K562 (cell line): ENCODE data around the gene MBOAT1. TPM values are rescaled to one million over a fixed set of nuclear protein-coding genes. Genes with fewer than 3 reads are reported as not detected.

Experiments used
- BCL6 ChIP-seq: fragments of 250-450 bp; sonication (Bioruptor Pico); IDR thresholded peaks from 2 replicates; pipeline ENCODE4 v1.4.0; 2020
- BRF1 ChIP-seq: IDR thresholded peaks from 3 replicates; pipeline ENCODE4 v1.6.1; 2011; ENCODE audit warnings: borderline replicate concordance, mild to moderate bottlenecking; ENCODE audit not compliant: insufficient read length; ENCODE audit errors: extremely low read depth
- CSDE1 ChIP-seq, 2 experiments: fragments of 450-650 bp; IDR thresholded peaks; 2 replicates each; pipeline ENCODE4 v1.6.1; 2016; ENCODE audit warnings: mild to moderate bottlenecking in 1 of 2
- JUND ChIP-seq, 2 experiments: IDR thresholded peaks; 2 replicates in 1 of 2; 3 replicates in 1 of 2; pipeline ENCODE4 v1.6.1; 2011; ENCODE audit warnings: borderline replicate concordance in 2 of 2, low read depth in 2 of 2, low read length in 2 of 2, improper control_type of control experiment in 1 of 2, missing biosample characterization in 1 of 2, missing genetic modification characterization in 1 of 2, missing genetic modification reagents in 1 of 2
- MAFG ChIP-seq: fragments of 450-650 bp; conservative IDR thresholded peaks from 2 replicates; pipeline ENCODE4 v1.6.1; 2016; ENCODE audit warnings: missing genetic modification characterization, missing compliant biosample characterization
- MGA ChIP-seq: fragments of 450-650 bp; IDR thresholded peaks from 2 replicates; pipeline ENCODE4 v1.6.1; 2016; ENCODE audit warnings: mild to moderate bottlenecking, moderate library complexity
- MIER1 ChIP-seq: fragments of 450-650 bp; IDR thresholded peaks from 2 replicates; pipeline ENCODE4 v1.6.1; 2016; ENCODE audit warnings: antibody characterized with exemption, mild to moderate bottlenecking, low read depth
- RAD51 ChIP-seq: fragments of 450-650 bp; IDR thresholded peaks from 2 replicates; pipeline ENCODE4 v1.7.1; 2016; ENCODE audit warnings: low read depth, mild to moderate bottlenecking, borderline replicate concordance
- SMAD1 ChIP-seq: fragments of 150-350 bp; IDR thresholded peaks from 2 replicates; pipeline ENCODE4 v1.6.1; 2014; ENCODE audit warnings: low read length, low read depth; ENCODE audit not compliant: partially characterized antibody
- ZNF408 ChIP-seq: fragments of 250-450 bp; sonication (Bioruptor Pico); IDR thresholded peaks from 2 replicates; pipeline ENCODE4 v1.4.0; 2020; ENCODE audit warnings: low read depth, mild to moderate bottlenecking, moderate library complexity
- polyA plus RNA-seq, 8 experiments: library from polyadenylated mRNA; depleted of rRNA in 4 of 8; stranded (reverse) in 5 of 8; unstranded in 3 of 8; fragments of >200 nt; fragmentation: Nextera tagmentation in 2 of 8; fragmentation: Illumina TruSeq in 1 of 8; extraction: Ambion mirVana in 2 of 8; extraction: Trizol in 1 of 8; gene quantifications; 2 replicates each; pipeline versions ENCODE4 v1.2.1 to v1.2.3, GENCODE V29; 2011 to 2014; ENCODE audit warnings: inconsistent platforms in 1 of 8, missing spikeins in 1 of 8
- total RNA-seq, 7 experiments: library from RNA; depleted of rRNA in 6 of 7; stranded (reverse); fragments of >200 nt in 6 of 7; fragmentation: Illumina TruSeq in 2 of 7; extraction: Trizol in 2 of 7; gene quantifications; 2 replicates each; pipeline versions ENCODE4 v1.2.1 to v1.2.3, GENCODE V29; 2011 to 2021; ENCODE audit warnings: low replicate concordance in 1 of 7
- TF ChIP-seq, protein P1 (sequence below), 2 experiments: fragments of 450-650 bp in 1 of 2; IDR thresholded peaks; 2 replicates each; pipeline ENCODE4 v1.6.1; 2011 to 2017; ENCODE audit warnings: low read depth in 2 of 2, antibody characterized with exemption in 1 of 2, borderline replicate concordance in 1 of 2, low read length in 1 of 2, mild to moderate bottlenecking in 1 of 2, mixed read lengths in 1 of 2; ENCODE audit not compliant: control insufficient read depth in 1 of 2

The MBOAT1 gene
- total and polyA plus RNA-seq, 9 of the 15 experiments (the other 6 are each of a cell fraction or from before 2014, with no cell fraction given), result 0.13 to 16.5 (median 10.3) TPM

GRCh38 chr6:20203561-20204511 lies 8.4 kb downstream of the MBOAT1 start (continued):
- peak; percentile 69 for TF ChIP-seq MGA
- no peak for TF ChIP-seq ZNF408 (CRISPR knock-in tag)
- TF ChIP-seq BRF1, result no peak
- TF ChIP-seq JUND (IDR thresholded peaks at IDR 0.05; ENCODE audit: borderline replicate concordance, low read depth, low read length), result no peak
- TF ChIP-seq JUND (tag; IDR thresholded peaks at IDR 0.05; ENCODE audit: borderline replicate concordance, low read depth, low read length), result no peak; the same call in 2 of the 3 replicates
- TF ChIP-seq MAFG (tag), result no peak; the same call in 1 of the 2 replicates
- no peak for TF ChIP-seq CSDE1 (IDR thresholded peaks at IDR 0.05)
- TF ChIP-seq MIER1, result no peak
- peak; percentile 85 for TF ChIP-seq BCL6
- TF ChIP-seq SMAD1, result no peak
- peak; percentile 78 for TF ChIP-seq RAD51
- TF ChIP-seq, protein P1, sequence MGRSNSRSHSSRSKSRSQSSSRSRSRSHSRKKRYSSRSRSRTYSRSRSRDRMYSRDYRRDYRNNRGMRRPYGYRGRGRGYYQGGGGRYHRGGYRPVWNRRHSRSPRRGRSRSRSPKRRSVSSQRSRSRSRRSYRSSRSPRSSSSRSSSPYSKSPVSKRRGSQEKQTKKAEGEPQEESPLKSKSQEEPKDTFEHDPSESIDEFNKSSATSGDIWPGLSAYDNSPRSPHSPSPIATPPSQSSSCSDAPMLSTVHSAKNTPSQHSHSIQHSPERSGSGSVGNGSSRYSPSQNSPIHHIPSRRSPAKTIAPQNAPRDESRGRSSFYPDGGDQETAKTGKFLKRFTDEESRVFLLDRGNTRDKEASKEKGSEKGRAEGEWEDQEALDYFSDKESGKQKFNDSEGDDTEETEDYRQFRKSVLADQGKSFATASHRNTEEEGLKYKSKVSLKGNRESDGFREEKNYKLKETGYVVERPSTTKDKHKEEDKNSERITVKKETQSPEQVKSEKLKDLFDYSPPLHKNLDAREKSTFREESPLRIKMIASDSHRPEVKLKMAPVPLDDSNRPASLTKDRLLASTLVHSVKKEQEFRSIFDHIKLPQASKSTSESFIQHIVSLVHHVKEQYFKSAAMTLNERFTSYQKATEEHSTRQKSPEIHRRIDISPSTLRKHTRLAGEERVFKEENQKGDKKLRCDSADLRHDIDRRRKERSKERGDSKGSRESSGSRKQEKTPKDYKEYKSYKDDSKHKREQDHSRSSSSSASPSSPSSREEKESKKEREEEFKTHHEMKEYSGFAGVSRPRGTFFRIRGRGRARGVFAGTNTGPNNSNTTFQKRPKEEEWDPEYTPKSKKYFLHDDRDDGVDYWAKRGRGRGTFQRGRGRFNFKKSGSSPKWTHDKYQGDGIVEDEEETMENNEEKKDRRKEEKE (IDR thresholded peaks at IDR 0.05; ENCODE audit: borderline replicate concordance in 1 of 2, control insufficient read depth in 1 of 2, low read depth in 2 of 2, low read length in 1 of 2), result no peak
